ENCODE measurements around the gene ZNF678.

ZNF678 gene

DNA sequence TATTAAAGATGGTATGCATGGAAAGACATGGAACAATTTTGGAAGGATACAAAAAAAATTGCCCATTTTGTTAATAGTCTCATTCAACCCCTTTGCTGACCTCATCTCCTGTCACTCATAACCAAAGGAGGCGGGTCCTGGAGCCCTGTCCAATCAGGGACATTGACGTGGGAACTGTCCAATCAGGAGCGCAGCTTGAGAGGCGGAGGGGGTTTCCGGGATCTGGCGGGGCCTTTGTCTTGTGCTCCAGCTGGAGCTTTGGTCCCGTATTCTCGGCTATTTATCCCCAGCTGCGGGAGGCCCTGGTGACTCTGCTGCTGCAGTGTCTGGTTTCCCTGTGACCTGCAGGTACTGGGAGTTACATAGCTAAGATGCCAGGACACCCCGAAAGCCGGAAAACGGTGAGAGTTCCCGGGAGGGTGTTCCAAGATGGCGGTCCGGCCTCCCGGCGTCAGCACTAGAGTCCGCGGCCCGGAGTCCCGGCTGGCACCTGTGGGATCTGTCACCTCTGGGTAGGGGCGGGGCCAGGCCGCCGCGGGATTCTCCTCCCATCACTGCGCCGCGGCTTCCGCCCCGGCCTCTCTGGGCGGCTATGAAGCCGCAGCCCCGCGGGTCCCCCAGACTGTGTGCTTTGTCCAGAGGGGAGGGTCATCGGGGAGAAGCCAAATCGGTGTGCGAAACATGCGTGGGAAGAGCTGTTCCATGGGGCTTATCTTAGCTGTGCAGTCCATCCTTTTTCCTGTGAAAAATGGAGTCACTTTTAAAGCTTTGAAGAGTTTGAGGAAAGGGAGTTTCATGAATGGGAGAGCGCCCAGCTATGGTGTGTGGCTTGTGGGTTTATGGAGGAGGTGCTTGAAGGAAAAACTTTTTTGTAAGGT is at the start of gene ZNF678:
TSS of gene ZNF678 (plus strand) at position 233 of the 878 bp plus-strand sequence. CDS start 87,436 bp downstream, outside the sequence.
- peak; percentile 71 for DNase-seq (ENCODE audit: low read depth, low spot score)

GRCh38 chr1:227518876-227519275 is 44.5 kb upstream of the ZNF678 start:
- DNase-seq (ENCODE audit: low read depth, low spot score), result no peak

DNA sequence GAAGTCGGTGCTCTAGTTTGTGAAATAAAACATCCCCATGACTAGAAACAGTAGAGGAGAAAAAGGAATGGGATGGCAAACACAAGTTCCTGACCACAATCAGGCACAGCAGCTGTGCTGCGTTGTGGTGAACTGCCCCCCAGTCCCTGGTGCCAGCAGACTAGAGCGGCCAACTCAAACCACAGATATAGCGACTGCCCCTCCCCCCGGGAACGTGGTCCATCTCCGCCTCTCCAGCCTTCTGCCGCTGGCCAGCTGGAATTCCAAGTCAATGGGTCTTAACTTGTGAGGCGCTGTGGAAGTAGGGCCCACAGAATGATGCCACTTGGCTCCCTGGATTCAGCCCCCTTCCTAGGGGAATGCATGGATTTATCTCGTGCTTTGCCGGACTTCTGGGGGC is 41.6 kb upstream of the ZNF678 start:
- no peak for DNase-seq (ENCODE audit: low read depth, low spot score)

- no peak for DNase-seq (ENCODE audit: low read depth, low spot score)
Measured at GRCh38 chr1:227526524-227526923, 36.8 kb upstream of the ZNF678 start.

DNA sequence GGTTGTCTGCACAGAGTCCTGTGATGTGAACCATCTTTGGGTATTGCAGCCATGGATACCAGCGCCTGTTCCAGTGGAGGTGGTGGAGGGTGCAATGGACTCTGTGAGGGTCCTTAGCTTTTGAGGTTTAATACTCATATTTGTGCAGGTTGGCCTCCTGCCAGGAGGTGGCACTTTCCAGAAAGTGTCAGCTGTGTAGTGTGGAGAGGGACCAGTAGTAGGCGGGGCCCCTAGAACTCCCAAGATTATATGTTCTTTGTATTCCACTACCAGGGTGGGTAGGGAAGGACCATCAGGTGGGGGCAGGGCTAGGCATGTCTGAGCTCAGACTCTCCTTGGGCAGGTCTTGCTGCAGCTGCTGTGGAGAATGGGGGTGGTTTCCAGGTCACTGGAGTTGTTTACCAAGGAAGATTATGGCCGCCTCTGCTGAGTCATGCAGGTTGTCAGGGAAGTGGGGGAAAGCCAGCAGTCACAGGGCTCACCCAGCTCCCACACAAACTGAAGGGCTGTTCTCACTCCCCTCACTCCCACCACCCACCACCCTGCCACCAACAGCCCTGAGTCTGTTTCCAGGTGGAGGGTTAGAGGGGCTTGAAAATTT is 31.2 kb upstream of the ZNF678 start:
- DNase-seq (ENCODE audit: low read depth, low spot score), result no peak

- no peak for DNase-seq (ENCODE audit: low read depth, low spot score)
Measured at GRCh38 chr1:227540170-227541098, 22.9 kb upstream of the ZNF678 start.

- DNase-seq (ENCODE audit: low read depth, low spot score), result no peak
Measured at GRCh38 chr1:227541129-227541528, 22.2 kb upstream of the ZNF678 start.

- DNase-seq (ENCODE audit: low read depth, low spot score), result no peak
Measured at GRCh38 chr1:227541796-227542152, 21.6 kb upstream of the ZNF678 start.

DNA sequence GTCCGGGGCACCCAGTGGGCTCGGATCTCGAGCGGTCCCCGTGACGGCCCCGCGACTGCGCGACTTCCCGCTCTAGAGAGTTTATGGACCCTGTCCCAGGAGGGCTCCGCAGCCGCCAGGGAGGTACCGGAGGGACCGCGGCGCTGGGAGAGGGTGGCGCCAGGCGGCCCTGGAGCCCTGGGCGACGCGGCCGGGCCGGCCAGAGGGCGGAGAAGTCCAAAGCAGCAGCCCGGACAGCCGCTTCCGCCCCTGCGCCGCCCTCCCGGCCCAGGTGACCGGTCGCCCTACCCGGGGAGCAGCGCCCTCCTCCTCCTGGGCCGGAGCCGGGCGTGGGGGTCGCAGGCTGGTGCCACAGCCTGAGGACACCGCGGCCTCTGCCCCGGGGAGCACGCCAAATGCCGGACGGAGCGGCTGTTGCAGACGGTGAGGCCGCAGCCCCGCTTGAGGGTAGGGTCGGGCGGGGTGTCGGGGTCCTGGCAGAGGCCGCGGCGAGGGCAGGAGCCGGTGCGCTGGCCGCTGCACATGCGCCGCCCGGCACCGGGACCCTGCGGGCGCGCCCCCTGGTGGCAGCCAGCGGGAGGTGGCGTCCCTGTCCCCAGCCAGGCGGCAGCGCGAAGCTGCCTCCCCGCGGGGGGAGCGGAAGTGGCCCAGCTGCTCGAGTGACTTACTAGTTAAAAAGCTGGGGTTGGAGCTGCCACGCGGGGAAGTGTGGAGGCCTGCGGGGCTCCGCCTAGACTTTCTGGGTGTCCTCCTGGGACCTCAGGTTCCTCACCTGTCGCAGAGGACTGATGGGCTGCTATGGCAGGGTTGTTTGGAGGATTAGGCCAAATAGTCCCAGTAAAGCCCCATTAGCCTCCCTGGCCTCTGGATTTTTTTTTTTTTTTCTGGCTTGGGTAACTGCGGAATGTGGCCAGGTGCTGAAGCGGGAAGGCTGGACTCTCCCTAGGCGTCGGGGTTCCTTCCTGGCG is 20.9 kb upstream of the ZNF678 start:
- DNase-seq (ENCODE audit: low read depth, low spot score), result peak; percentile 35

GRCh38 chr1:227543283-227544066 is 19.9 kb upstream of the ZNF678 start:
- no peak for DNase-seq (ENCODE audit: low read depth, low spot score)

DNA sequence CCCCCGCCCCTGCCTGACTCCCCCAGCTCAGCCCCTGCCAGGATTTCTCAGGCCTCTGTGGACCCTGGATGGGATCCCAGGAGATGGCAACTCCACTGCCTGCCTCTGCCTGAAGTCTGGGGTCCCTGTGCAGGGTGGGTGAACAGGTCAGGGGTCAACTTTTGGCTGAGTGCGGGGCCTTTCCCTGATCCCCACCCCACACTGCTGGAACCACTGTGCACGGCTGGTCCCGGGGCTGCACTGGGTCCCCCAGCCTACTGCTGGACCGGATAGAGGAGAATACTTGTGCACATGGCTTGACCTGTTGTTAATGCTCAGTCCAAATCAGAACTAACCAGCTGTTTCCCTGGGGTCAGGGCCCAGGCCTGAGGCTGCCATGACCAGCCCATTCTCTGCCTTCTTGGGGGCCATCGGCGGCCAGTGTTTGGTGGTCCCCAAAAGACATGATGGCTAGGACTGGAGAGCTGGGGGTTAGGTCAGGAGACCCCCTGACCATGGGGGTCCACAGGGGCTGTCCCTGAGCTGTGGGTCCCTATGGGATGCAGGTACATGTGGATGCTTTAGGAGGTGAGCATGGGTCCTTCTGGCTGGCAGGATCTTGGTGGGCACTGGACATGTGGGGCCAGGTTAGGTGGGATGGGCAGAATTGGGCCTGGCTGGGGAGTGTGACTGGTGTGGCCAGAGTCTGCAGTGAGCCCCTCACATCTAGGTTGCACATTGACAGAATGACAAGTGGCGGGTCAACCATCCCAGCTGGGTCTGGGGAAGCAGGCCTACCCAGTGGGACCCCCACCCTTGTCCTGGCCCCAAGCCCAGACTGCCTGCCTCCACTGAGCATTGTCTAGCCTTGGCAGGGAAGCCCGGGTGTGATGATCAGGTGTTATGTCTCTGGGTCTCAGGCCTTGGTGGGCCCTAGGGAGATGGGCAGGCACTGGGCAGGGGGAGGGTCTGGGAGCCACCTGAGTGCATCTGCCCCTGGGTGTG is 19.0 kb upstream of the ZNF678 start:
- no peak for DNase-seq (ENCODE audit: low read depth, low spot score)

DNA sequence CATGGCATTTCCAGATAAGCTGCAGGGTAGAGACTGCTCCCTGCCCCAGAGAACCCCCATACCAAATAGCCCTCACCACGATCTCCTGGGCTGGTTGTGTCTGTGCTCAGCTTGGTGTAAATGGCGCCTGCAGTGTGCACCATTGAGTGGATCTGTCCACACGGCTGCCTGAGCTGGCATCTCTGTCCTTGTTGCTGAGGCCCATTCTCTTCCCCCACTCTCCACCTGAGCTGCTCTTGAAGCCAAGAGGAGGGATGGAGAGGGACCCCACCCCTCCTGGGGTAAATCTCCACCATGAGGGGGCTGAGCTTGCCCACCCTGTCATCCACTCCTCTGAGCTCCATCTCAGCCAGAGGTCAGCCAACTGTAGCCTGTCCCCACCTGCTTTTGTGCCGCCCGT is 18.0 kb upstream of the ZNF678 start:
- DNase-seq (ENCODE audit: low read depth, low spot score), result no peak

DNA sequence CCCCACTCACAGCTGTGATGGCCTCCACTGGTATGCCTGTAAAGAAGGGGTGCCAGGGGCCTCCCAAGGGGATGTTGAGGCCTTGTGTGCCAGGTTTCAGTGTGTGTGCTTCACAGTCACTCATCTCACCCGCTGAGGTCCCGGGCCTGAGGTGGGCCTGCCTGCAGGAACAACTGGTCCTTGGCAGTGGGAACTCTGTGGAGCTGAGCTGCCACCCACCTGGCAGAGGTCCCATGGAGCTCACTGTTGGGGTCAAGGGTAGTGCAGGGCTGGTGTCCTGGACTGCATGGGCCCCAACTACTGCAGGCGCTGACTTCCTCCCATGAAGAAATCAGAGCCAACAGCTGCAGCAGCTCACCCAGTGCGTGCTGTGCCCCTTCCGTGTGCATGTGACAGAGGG is 17.3 kb upstream of the ZNF678 start:
- DNase-seq (ENCODE audit: low read depth, low spot score), result no peak

DNA sequence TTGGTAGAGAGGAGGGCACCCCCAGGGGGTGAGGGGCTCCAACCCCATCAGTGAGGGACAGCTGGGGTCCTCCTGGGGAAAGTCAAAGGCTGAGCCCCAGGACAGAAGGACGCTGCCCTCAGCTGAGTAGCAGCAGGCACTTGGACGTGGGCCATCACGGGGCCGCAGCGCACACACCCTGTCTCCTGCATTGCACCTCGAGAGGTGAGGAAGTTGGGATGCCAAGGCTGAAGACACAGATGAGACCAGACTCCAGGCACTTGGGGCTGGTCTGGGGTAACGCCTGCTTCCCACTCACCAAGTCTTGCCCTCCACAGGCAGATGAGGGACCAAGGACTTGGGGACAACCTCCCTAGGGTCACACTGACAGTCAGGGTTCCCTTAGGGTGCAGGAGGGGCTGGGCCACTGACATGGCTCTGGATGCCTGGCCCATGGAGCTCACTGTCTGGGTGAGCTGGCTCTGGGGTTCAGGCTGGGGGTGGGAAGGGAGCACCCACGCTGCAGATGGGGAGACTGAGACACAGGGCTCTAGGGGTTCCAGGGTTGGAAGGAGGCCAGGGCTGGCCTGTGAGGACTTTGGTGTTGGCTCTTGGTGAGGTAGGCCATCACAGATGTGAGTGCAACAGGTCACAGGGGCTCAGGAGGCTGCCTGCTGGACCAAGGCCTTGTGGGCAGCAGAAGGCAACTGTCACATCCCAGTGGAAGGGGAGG is 16.6 kb upstream of the ZNF678 start:
- no peak for DNase-seq (ENCODE audit: low read depth, low spot score)

- no peak for DNase-seq (ENCODE audit: low read depth, low spot score)
Measured at GRCh38 chr1:227547310-227548118, 15.8 kb upstream of the ZNF678 start.

- no peak for DNase-seq (ENCODE audit: low read depth, low spot score)
Measured at GRCh38 chr1:227548119-227548397, 15.3 kb upstream of the ZNF678 start.

- no peak for DNase-seq (ENCODE audit: low read depth, low spot score)
Measured at GRCh38 chr1:227548448-227548847, 14.9 kb upstream of the ZNF678 start.

- no peak for DNase-seq (ENCODE audit: low read depth, low spot score)
Measured at GRCh38 chr1:227549892-227550291, 13.5 kb upstream of the ZNF678 start.
